CD4-positive, alpha-beta T cell treated with Interleukin-10 for 1 hour (primary cell): Measurements from ENCODE around the gene ASB2.

Experiments
- DNase-seq: peaks from one replicate; pipeline ENCODE4 v3.0.0-alpha.2; 2020

Gene ASB2

DNA sequence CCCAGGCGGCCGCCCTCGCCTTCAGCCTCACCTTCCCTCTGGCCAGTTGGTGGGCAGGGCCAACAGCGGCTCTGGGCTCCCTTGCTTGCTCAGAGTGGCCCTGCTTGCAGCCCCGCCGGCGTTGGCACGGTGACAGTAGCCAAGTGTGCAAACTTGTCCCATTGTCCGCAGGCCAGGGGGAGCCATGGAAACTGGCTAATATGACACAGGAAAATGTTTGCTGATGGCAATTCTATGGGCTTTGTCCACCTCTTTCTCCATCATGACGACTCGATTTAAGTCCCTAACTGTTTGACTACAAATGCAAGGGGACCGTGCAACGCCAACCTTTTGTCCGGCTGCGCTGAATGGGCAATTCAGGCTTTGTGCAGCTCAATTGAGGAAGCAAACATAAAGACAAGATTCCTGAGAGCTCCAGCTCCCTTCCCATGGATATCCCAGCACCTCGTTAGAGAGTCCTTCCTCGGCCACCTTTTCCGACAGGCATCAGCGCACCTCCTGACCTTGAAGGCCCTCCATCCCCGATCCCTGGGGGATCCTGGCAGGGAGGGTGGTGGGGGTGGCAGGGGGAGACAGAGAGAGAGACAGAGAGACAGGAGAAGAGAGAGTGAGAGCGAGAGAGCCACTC lies 50.0 kb downstream of the ASB2 start:
- no peak for DNase-seq

GRCh38 chr14:93925374-93925895 lies 50.9 kb downstream of the ASB2 start:
- DNase-seq = no peak

DNA sequence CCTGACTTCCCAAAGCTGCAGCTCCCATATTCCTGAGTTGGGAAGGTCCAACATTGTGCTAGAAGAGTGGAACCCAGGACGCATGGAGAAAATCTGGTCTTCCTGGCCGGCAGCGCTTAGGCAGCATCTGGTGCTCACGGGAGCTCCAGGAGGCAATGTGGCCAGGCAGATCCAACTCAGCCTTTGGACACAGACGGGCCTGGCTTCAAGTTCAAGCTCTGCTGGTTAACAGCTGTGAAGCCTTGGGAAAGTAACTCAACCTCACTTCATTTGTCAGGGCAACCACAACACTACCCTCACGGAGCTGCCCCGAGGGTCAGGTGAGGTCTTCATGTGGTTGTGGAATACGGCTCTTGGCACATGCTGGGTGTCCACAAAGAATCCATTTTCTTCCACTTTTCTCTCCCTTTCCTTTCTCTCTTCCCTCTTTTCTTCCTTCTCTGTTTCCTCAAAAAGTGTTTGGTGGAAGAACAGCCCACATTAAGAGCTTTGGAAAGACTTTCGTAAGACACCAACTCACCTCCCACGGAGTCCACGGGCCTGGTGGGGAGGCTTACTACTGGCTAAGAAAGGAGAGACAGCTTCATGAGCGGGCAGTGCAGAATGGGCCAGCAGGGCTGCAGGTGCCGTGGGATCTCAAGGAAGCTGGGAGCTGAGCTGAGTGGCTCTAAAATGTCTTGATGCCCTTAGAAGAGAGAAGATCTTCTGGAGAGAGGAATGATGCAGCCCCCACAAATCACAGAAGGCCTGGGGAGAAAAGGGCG lies 51.6 kb downstream of the ASB2 start:
- DNase-seq = no peak

GRCh38 chr14:93923626-93924025 lies 52.7 kb downstream of the ASB2 start:
- DNase-seq = no peak

GRCh38 chr14:93921001-93921806 lies 55.2 kb downstream of the ASB2 start:
- no peak for DNase-seq

DNA sequence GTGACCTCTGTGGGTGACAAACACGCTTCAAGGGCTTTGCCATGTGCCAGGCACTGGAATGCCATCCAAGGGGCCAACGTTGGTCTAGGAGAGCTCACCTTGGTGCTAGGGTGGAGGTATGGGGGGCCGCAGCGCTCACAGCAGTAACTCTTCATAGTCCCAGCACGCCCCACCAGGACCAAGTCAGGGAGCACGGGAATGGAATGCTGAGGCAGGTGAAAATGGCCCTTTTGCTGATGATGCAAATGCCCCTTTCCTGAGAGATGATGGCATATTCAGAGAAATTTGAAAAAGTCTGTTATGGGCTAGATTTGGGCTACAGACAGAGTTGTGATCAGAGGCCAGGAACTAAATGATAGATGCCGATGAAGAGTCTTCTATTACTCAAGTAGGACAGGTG lies 59.2 kb downstream of the ASB2 start:
- DNase-seq = no peak

DNA sequence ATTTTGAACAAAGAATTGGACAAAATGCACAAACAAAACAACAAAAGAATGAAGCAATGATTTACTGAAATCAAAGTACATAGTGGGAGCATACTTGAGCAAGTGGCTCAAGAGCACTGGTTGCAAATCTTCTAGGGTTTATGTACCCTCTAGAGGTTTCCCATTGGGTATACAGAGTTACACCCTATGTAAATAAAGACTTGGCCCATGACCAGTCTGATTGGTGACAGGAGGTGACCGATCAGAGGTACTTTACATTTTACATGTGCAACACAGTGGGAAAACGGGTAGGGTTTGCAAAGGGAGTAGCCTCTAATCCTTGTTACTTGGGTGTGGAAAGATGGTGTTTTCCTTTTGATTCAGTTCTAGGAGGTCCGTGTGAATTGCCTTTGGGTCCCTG lies 59.9 kb downstream of the ASB2 start:
- DNase-seq = no peak

GRCh38 chr14:93915800-93916199 lies 60.6 kb downstream of the ASB2 start:
- no peak for DNase-seq

GRCh38 chr14:93915070-93915705 lies 61.2 kb downstream of the ASB2 start:
- DNase-seq = no peak

GRCh38 chr14:93914278-93914677 lies 62.1 kb downstream of the ASB2 start:
- DNase-seq = no peak

DNA sequence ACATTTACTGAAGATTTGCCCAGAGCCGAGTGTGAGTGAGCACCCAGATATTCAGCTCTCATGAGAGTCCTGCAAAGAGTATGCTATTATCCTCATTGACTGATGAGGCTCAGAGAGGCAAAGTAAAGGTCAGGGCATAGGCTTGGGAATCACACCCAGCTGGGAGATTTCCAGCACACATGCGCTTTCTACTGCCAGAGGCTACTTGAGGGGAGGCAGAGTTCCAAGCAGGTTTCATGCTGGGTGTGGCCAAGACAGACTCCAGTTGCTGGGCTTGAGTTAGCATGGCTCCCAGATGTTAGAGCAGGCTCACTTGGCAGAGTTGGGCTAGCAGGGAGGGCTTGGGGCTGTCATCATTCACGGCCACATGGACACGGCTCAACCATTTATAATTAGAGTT lies 63.6 kb downstream of the ASB2 start:
- DNase-seq = no peak

GRCh38 chr14:93911975-93912615 lies 64.3 kb downstream of the ASB2 start:
- no peak for DNase-seq

GRCh38 chr14:93909429-93910128 lies 66.8 kb downstream of the ASB2 start:
- DNase-seq = no peak

GRCh38 chr14:93906341-93907329 lies 69.7 kb downstream of the ASB2 start:
- peak; percentile 52 for DNase-seq

DNA sequence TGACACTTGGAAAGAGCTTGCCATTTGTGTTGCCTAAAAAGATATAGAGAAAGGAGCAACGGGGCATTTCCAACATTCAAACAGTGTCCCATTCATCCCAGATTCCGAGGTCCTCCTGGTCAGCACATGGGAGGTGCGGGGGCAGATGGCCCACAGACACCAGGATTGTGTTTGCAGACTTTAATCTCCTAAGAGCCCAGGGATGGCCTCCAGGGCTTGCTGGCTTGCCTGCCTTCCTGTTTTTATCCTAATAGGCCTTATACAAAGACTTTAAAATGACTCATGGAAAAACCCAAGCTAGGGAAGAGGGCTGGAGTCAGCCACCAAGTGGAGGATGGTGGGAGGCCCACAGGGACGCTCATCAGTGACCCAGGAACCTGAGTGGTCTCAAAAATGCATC lies 70.7 kb downstream of the ASB2 start:
- no peak for DNase-seq

- DNase-seq = no peak
Observed at GRCh38 chr14:93903342-93904184, 72.8 kb downstream of the ASB2 start.

- DNase-seq = no peak
Observed at GRCh38 chr14:93902619-93903307, 73.6 kb downstream of the ASB2 start.

DNA sequence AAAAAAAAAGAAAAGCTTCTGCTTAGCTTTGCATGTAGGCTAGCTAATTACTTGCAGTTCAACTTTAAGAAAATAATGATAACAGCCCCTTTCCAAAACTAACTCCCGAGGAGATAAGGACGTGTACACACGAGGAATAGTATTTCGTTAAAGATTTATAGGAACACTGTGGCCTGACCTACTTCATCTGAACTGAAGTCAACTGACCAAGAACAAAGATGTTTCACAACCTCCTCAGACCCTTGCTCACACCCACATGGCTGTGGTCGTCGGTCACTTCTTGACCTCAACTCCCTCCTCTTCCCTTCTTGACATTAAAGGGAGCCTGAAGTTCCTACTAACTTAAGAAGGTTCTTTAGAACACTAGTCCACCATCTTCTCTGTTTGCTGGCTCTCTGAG lies 74.6 kb downstream of the ASB2 start:
- no peak for DNase-seq

DNA sequence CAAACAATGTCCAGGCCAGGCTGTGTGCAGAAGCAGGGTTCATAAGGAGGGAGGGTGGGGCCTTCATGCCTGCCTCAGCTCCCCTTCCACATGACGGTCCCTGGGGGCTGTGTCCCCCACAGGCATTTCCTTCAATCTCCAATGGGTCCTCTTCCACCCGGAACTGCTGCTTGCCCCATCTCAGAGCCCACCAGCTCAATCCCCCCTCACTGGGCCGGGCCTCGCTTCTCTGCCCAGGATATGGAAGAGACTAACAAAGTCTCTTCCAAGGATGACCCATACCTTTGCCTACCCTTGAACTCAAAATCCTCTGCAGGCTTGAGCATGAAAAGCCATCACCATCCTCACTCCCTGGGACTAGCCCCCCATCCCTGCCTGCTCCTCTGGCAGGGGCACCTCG lies 77.6 kb downstream of the ASB2 start:
- no peak for DNase-seq
